Measurements from ENCODE around the gene ADRM1. TPM values are rescaled to one million over a fixed set of nuclear protein-coding genes. Genes with fewer than 3 reads are reported as not detected.
A peak's percentile ranks its signal among the peaks of the same experiment; 100 is the strongest.

Gene ADRM1
- total and polyA plus RNA-seq, 2 experiments from 2014 or later = 206 to 243 TPM

DNA sequence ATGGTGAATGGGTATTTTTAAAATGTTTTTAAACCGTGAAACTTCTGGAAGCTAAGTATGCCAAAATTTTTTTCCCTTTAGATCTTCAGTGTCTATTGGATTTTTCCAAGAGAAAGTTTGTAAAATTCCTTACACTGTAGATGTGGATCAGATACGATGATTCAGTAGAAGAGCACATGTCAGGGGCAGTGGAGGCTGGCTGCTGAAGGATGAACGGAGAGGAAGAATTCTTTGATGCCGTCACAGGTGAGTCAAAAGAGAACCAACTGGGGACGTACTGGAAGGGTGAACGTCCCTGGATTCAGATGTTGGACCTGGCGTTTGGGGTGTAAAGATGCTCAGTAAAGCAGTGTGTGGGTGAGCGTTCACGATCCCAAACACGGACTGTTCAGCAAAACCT, 46.8 kb upstream of the ADRM1 start (continued):
- TF ChIP-seq, protein P1, sequence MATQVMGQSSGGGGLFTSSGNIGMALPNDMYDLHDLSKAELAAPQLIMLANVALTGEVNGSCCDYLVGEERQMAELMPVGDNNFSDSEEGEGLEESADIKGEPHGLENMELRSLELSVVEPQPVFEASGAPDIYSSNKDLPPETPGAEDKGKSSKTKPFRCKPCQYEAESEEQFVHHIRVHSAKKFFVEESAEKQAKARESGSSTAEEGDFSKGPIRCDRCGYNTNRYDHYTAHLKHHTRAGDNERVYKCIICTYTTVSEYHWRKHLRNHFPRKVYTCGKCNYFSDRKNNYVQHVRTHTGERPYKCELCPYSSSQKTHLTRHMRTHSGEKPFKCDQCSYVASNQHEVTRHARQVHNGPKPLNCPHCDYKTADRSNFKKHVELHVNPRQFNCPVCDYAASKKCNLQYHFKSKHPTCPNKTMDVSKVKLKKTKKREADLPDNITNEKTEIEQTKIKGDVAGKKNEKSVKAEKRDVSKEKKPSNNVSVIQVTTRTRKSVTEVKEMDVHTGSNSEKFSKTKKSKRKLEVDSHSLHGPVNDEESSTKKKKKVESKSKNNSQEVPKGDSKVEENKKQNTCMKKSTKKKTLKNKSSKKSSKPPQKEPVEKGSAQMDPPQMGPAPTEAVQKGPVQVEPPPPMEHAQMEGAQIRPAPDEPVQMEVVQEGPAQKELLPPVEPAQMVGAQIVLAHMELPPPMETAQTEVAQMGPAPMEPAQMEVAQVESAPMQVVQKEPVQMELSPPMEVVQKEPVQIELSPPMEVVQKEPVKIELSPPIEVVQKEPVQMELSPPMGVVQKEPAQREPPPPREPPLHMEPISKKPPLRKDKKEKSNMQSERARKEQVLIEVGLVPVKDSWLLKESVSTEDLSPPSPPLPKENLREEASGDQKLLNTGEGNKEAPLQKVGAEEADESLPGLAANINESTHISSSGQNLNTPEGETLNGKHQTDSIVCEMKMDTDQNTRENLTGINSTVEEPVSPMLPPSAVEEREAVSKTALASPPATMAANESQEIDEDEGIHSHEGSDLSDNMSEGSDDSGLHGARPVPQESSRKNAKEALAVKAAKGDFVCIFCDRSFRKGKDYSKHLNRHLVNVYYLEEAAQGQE (IDR thresholded peaks at IDR 0.05; ENCODE audit: unreplicated experiment) = no peak
- no peak for TF ChIP-seq ZNF331 (CRISPR knock-in tag; IDR thresholded peaks at IDR 0.05; ENCODE audit: low read depth)
- TF ChIP-seq ETS1 (IDR thresholded peaks at IDR 0.05) = no peak

GRCh38 chr20:62258499-62259293, 44.1 kb upstream of the ADRM1 start:
- Mint-ChIP-seq H3K27me3 (ENCODE audit: insufficient read depth, low read depth, poor library complexity) (peaks cover 2% of the 10 kb centered on the region), H3K27ac (0 out of 2 replicates have a peak overlapping the region, but pooled peaks have one; percentile 67), H3K9me3 (no peaks in the 10 kb centered on the region; the same call in 2 of the 3 replicates), H3K4me1 (peaks cover 5% of the 10 kb centered on the region), H3K4me3 (no peak overlapping the region), H3K36me3 (ENCODE audit: low read depth) (peaks cover 29% of the 10 kb centered on the region)
- H3K36me3 ChIP-seq (ENCODE audit: insufficient read depth) = no peaks in the 10 kb centered on the region; the same call in 1 of the 2 replicates
- H3K4me2 ChIP-seq = no peak overlapping the region
- H3K27me3 ChIP-seq (ENCODE audit: insufficient read depth) = no peaks in the 10 kb centered on the region
- H3K79me2 ChIP-seq (replicated peaks; ENCODE audit: insufficient read depth) = peaks cover 26% of the 10 kb centered on the region
- H3K27ac ChIP-seq (ENCODE audit: low read depth) = no peak overlapping the region; the same call in 1 of the 2 replicates
- DNase-seq (ENCODE audit: low spot score) (no peak), ATAC-seq (no peak)
- H3K9me2 ChIP-seq (ENCODE audit: insufficient read depth) = no peaks in the 10 kb centered on the region
- H3K4me3 ChIP-seq = no peak overlapping the region
- H4K20me1 ChIP-seq (replicated peaks; ENCODE audit: insufficient read depth) = peaks cover 13% of the 10 kb centered on the region
- no peaks in the 10 kb centered on the region for H3K4me1 ChIP-seq (ENCODE audit: insufficient read depth)
- no peak overlapping the region for H2AFZ ChIP-seq
- 0 out of 2 replicates have a peak, but pooled peaks cover 5% of the 10 kb centered on the region for H3F3A ChIP-seq (replicated peaks; ENCODE audit: low read depth)
- TF ChIP-seq JUNB (IDR thresholded peaks at IDR 0.05; ENCODE audit: unreplicated experiment) (no peak), EZH2phosphoT487 (IDR thresholded peaks at IDR 0.05; ENCODE audit: unreplicated experiment) (no peak), STAT1 (IDR thresholded peaks at IDR 0.05; ENCODE audit: unreplicated experiment) (no peak), POLR2AphosphoS5 (IDR thresholded peaks at IDR 0.05; ENCODE audit: low read depth) (no peak), ZNF114 (CRISPR knock-in tag; IDR thresholded peaks at IDR 0.05) (no peak), NANOG (IDR thresholded peaks at IDR 0.05; ENCODE audit: borderline replicate concordance) (no peak)
- TF ChIP-seq, protein P1 (IDR thresholded peaks at IDR 0.05; ENCODE audit: unreplicated experiment) = no peak

Data from GM23338 (cell line).